Activated CD8-positive, alpha-beta memory T cell treated with anti-CD3 and anti-CD28 coated beads, Interleukin-2, amount 50 U/mL, for 48 hours (primary cell): ENCODE data around the gene SPTLC2.
"Not testable (repeated sequence)": the region's sequence is repeated elsewhere in the genome, so short reads cannot be mapped to it uniquely, and the experiment has no call there.

Experiments used
- DNase-seq: peaks from one replicate; pipeline ENCODE4 v3.0.0-alpha.2; 2020

The SPTLC2 gene

DNA sequence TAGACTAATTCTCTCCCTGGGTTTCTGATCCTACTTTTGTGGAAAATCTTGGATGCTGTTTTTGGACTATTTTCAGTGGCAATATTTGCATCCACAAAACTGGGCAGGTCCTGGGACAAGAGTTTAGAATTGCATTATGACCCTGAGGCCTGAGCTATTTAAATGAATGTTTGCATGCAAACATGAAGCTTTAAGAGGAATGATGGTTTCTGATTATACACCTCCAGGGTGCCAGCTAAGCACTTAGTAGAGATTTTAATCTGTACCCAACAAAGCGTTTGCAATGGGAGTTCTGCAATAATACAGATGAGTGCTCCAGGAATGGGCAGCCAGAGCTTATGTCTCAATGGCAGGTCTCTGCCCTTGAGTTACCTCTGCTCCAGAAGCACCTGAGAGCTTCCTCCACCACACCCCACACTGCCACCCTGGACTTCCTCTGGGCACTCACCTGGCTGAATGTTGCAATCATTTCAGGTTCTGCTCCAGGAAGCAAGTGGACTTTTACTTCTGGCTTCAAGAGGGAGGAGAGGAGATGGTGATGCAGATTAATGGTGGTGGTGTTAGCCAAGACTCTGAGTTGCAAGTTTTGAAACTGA is 6.0 kb upstream of the SPTLC2 start:
- DNase-seq = no peak

GRCh38 chr14:77620222-77620870 is 3.9 kb upstream of the SPTLC2 start:
- DNase-seq = no peak

DNA sequence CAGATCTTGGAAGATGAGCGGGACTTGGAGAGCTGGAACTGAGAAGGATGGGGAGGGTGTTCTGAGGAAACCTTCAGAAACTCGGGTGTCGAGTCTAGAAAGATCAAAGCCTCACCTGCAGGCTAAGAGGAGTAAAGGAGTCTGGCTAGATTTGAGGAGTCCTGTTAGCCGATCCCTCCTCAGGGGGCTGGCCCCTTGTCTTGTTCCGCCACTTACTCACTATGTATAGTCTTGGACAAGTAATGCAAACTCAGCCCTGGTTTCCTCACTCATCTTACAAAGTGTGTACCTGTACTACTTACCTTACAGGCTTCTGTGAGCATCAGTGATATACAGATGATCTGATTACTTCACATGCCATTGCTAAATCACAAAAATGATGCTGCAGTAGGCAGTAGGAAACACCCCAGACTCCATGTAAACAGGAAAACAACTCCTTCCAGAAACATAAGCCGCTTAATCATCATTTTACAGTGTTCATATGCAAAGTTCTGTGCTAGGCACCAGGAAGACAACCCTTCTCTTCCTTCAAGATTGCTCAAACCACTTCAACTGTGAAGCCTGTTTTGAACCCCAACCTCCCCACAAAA is 2.0 kb upstream of the SPTLC2 start:
- no peak for DNase-seq

- peak; percentile 60 for DNase-seq
Measured at GRCh38 chr14:77616133-77616453, 344 bp downstream of the SPTLC2 start.

- DNase-seq = peak; percentile 58
Measured at GRCh38 chr14:77615361-77616132, 890 bp downstream of the SPTLC2 start.

- no peak for DNase-seq
Measured at GRCh38 chr14:77613201-77613600, 3.2 kb downstream of the SPTLC2 start.

GRCh38 chr14:77612011-77612620 is 4.3 kb downstream of the SPTLC2 start:
- DNase-seq = no peak

DNA sequence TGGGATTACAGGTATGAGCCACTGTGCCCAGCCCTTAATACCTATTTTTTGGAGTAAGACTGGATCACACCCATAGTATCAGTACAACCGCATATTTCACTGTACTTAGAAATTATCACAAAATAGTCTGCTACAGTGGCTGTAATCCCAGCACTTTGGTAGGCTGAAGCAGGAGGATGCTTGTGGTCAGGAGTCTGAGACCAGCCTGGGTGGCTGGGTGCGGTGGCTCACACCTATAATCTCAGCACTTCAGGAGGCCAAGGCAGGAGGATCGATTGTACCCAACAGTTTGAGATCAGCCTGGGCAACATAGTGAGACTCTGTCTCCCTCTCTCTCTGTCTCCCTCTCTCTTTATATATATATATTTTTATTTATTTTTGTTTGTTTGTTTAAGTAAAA is 5.9 kb downstream of the SPTLC2 start:
- DNase-seq = no peak

GRCh38 chr14:77609922-77610321 is 6.5 kb downstream of the SPTLC2 start:
- DNase-seq = no peak

DNA sequence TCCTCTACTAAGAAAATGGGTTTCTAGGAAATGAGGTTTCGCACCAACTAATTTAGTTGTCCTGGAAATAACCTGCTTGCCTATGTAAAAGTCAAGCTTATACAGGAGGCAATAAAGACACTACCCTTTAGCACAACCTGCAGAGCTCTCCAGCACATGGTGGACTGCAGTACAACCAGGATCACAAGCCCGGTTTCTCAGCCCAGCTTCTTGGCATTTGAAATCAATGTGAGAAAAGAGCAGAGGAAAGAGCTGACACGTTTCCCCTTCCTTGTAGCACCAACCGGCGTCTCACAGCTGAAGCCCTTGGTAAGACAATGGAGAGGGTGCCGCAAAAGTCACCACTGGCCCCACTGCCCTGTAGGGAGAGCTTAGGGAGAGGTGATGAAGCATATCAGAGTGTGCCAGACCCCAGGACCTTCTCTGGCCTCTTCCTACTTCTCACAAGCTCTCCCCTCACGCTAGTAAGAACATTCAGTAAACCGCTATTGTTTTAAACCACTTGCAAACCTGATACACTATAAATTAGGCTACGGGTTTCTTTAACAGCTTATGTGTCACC is 8.6 kb downstream of the SPTLC2 start:
- DNase-seq = no peak

DNA sequence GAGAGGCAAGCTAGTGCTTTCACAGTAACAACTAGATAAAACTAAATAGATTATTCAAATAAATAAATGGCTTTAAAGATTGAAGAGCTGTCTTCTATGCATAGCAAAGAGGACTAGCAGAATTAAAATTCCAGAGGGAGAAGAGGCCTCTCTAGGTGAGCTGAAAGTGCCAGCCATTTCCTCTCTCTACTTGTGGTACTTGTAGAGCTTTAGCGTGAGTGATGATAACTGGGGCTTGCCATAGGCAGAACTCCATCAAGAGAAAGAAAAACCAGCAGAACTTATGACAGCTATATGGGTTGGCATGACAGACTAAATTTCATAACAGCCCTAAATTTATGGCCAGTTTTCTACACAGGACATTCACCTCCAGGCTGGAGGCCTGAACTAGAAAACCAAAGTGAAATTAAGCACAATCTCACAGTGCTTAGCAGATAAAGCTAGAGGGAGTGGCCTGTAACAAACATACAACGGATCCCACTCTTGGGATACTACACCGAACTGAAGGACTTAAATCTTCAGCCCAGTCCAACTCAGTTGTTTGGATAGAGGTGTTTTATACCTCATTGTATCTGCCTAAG is 11.0 kb downstream of the SPTLC2 start:
- DNase-seq = no peak

DNA sequence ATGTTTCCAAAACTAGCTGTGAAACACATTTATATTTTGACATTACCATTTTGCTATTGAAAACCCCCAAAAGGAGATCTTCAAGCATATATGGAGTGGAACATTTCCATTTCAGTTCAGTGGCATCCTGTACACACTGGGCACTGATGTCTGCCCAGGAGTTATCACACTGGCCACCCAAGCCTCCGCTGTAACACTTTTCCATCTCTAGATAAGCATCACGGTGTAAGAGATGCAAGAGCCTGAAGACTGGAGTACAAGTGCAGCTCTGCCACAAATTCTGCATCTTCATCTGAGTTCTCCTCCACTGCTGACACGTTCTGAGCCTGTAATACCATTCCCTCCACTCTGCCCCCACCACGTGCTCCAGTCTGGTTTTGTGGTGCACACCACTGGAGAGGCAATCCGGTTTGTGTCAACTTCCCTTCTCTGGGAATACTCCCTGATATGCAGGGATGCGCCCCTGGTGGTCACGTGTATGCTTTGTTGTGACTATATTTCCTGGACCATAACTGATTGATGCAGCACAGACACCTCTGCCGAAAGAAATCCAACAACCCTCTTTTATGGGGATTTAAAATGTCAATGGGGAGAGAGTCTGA is 12.7 kb downstream of the SPTLC2 start:
- DNase-seq = no peak

DNA sequence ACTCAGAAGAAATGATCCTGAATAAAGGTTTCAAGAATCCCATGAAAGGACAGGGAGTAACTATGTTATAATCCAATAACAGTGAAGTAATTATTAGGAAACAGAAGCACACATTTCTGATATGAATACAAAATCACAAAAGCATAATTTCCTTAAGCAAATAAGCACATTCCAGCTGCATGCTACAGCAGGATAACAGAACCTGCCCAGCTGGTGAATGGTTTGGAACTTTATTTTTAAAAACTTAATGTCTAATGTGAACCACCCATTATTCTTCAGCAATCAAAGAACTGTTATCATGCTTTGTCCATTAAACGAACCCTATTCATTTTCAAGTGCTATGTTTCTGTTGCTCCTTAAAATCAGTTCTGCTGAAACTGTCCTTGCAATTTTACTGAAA is 13.4 kb downstream of the SPTLC2 start:
- DNase-seq = no peak

- no peak for DNase-seq
Measured at GRCh38 chr14:77601846-77602619, 14.4 kb downstream of the SPTLC2 start.

- DNase-seq = no peak
Measured at GRCh38 chr14:77599889-77600288, 16.5 kb downstream of the SPTLC2 start.

DNA sequence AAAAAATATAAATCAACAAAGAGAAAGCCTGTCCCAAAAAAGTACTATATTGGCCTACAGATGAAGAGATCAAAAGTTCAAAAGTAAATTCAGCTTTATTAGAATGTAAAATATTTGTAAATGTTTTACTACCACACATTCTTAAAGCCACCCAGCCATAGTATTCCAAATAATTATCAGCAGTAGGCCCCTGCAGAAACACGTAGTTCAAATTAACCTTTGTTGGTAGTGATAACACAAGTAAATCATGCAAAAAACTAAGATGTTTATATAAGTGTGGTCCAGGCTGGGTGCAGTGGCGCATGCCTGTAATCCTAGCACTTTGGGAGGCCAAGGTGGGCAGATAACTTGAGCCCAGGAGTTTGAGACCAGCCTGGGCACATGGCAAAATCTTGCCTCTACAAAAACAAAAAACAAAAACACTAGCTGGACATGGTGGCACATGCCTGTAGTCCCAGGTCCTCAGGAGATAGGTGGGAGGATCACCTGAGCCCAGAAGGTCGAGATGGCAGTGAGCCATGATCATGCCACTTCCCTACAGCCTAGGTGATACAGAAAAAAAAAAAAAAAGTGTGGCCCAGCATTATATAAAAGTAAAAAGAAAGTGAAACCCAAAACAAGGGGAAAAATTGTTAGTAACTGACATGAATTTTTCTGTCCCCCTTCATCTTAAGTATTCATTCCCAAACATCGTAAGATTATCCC is 17.9 kb downstream of the SPTLC2 start:
- DNase-seq = no peak

DNA sequence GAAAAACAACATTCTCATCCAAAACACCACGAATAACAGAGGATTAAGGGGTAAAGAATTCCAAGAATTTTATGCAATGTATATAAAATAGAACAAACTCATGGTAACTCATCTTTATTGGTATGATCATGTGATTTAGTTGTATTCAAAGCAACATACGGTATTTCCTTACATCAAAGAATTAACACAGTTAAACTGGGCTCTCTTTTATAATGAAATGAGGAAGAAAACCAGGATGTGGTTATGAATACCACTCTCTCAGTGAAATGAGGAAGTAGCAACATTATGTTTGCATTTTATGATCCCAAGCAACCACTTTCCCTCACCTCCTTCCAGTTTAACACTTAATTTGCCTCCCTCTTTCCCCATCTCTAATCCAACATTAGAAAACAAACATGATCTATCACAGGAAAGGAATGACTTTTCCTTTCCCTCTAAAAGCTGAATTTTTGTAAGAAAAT is 22.9 kb downstream of the SPTLC2 start:
- DNase-seq = no peak

GRCh38 chr14:77590845-77591485 is 25.5 kb downstream of the SPTLC2 start:
- no peak for DNase-seq

DNA sequence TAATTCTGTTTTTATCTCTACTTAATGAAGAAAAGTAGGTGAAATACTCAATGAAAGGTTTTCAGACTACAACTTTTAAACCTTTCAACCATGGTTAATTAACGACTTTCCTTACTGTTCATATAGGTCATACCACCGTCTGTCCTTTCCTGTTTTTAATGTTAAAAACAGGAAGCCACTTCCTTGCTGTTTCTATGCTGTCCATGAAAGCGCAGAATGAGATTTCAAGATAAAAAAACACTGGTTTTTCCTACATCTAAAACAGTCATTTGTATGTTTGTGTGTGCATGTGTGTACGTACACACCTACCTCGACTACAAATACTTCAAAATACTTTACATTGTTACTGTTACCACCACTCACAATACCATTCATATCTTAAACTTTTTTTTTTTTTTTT is 27.3 kb downstream of the SPTLC2 start:
- DNase-seq = no peak

- not testable (repeated sequence) for DNase-seq
Measured at GRCh38 chr14:77588411-77589025, 27.9 kb downstream of the SPTLC2 start.
